ENCODE measurements around the gene SERINC2.

SERINC2 gene

DNA sequence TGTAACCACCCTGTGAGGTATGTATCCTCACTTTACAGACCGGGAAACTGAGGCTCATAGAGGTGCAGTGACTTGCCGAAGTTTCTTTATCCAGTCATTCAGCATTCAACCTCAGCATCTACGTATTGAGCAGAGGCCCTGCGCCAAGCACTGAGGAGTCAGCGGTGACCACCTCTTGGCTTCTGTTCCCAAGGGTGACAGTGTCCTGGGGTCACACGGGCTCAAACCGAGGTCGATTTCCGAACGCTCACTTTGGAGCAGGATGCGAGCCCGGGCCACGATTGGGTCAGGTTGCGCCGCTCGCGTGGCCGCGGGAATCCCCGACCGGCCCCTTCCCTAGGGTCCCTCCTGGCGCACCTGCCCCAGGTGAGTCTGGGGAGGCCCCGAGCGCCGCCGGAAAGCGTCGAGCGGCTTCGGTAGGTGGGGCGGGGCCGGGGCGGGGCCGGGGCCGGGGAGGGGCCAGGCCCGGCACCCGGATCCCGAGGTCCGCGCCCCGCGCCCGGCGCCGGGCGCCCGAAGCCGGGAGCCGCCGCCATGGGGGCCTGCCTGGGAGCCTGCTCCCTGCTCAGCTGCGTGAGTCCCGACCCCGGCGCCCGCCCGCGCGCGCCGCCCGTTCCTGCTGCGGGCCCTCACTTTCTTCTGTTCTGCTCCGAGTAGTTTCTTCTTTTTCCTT is at the start of gene SERINC2:
Gene SERINC2 (plus strand): TSS at position 482 of the 673 bp plus-strand sequence. CDS start 53 bp downstream, at position 535.
- DNase-seq (ENCODE audit: low read depth): no peak

- peak; percentile 22 for DNase-seq (ENCODE audit: low read depth)
Measured at GRCh38 chr1:31364561-31365250, 48.3 kb upstream of the SERINC2 start.

GRCh38 chr1:31366796-31367195 is 46.2 kb upstream of the SERINC2 start:
- DNase-seq (ENCODE audit: low read depth): no peak

- no peak for DNase-seq (ENCODE audit: low read depth)
Measured at GRCh38 chr1:31368611-31369107, 44.4 kb upstream of the SERINC2 start.

GRCh38 chr1:31370021-31370420 is 43.0 kb upstream of the SERINC2 start:
- no peak for DNase-seq (ENCODE audit: low read depth)

DNA sequence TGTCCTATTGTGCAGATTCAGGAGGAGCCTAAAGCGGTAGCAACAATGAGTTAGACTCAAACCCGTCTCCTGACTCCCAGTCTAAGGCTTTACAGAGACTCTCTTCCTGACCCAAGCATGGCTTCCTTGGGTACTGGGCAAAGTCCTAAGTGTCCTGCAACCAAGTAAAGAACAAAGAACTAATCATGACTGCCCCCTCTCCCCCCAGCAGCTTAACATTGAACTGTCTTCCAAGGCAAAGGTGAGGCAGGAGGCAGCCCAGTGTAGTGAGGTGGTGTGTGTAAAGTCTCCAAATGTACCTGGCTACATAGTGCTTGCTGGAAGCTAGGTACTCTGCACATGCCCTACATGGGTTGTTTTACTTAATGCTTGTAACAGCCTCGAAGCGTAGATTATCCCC is 42.4 kb upstream of the SERINC2 start:
- DNase-seq (ENCODE audit: low read depth): no peak

DNA sequence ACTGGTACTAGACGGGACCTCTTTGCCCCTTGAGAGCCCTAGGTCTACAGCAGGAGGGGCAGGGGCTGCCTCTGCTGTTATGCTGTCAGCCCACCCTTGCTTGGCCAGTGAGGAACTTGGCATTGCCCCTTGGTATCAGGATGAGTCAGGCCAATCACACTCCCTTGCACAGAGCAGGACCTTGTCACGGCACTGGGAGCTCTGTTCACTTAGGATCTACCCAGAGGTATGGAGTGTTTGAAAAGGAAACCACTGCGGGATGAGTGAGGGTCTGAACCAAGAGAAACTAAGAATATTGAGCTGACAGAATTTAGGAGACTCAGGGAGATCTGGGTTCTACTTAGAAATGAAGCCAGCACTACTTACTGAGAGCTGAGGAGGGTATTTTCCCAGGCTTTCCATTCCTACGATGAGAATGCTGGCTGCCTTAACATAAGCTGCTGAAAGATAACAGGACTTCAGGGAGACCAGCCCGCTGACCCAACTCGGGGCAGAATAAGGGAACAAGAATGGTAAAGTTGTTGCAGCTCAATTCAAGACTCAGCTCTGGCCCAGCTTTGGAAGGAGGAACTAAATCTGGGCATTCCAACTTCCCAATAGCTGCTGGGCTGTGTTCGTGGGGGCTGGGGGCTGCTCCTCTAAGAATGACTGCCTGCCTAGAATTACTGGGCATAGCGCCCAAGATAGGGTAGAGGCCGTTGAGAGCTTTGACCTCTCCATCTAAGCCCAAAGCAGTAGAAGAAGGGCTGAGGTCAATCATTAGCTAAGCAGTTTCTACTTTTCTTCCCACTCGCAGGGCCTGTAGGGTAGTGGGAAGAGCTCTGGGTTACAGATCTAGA is 41.7 kb upstream of the SERINC2 start:
- DNase-seq (ENCODE audit: low read depth): no peak

GRCh38 chr1:31372051-31372450 is 41.0 kb upstream of the SERINC2 start:
- no peak for DNase-seq (ENCODE audit: low read depth)

DNA sequence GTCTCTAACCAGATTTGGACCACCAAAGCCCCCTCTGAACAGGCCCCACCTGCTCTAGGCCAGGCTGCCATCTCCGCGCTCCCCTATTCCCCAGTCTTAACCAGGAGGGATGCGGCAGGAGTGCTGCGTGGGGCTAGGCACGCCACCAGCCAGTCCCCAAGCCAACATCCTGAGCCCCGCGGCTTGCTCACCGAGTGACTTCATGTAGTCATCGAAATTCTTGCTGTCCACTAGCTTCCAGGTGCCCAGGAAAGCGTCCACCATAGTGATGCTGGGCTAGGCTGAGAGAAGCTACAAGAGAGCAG is 40.3 kb upstream of the SERINC2 start:
- no peak for DNase-seq (ENCODE audit: low read depth)

DNA sequence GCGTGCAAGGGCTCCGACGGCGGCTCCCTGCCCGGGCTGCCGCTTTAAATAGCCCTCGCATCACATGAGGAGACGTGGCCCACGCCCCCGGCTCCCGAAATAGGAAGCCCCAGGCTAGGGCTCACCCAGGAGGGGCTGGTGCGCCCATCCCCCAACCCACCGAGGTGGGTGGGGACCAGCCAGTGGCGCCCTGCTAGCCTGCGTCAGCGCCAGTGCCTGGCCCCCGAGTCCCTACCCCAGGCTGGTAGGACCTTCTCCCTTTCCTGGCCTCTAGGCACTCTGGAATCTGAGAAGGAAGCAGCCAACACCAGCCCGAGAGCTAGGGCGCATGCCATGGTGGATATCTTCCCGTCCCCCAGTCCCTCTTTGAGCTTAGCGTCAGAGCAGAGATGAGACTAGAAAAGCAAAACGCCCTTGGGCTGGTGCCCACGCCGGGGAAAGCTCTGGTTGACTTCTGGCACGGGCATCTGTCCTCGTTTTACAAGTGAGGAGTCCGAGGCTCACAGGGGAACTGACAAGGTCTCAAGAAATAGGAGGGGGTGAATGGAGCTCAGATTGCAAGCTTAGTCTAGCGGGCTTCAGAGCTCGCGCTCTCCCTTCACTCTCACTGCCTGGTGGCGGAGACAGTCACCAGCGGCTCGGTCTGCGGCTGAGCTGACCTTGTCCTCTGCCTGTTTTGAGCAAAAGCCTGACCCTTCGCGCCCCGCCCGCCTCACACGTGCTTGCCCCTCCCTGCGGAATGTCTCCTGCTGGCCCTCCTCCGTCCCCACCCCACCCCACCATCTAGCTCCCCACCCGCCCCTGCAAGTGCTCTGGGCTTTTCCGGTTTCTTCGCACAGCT is 39.7 kb upstream of the SERINC2 start, which contains the start of gene FABP3:
Gene FABP3 (minus strand): TSS at position 21 of the 841 bp plus-strand sequence. CDS start 62 bp downstream, outside the sequence.
- DNase-seq (ENCODE audit: low read depth): peak; percentile 59

- no peak for DNase-seq (ENCODE audit: low read depth)
Measured at GRCh38 chr1:31373897-31374486, 39.0 kb upstream of the SERINC2 start.

DNA sequence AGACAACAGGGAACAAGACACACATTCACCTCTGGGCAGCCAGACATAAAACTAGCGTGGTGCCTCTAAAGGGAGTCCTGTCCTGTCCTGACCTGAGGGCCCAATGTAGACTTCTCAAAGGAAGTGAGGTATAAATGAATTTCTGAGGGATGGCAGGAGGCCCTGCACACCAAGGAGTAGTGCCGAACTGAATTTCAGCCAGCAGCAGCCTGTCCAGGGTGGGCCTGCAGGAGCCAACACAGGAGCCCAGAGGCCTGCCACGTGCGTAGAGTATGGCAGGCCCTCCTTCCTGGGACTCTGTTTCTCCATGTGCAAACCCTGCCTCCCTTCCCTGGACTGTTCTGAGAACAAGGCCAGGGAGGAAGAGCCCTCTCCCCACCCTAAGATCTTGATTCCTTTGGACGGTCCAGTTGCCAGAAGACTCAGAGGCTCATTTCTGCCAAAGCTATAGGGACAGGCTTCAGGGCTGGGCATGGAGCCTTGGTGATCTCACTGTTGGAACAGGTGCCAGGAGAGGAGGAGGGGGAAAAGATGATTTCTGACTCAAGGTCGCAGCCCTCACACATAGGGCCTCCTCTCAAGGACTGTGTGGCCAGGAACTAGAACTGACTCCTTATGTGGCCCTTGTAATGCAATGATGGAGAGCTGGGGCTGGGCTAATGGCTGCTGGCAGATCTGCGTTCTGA is 38.4 kb upstream of the SERINC2 start:
- peak; percentile 32 for DNase-seq (ENCODE audit: low read depth)

- DNase-seq (ENCODE audit: low read depth): peak; percentile 92
Measured at GRCh38 chr1:31376375-31377134, 36.5 kb upstream of the SERINC2 start.

- DNase-seq (ENCODE audit: low read depth): no peak
Measured at GRCh38 chr1:31377364-31377863, 35.6 kb upstream of the SERINC2 start.

DNA sequence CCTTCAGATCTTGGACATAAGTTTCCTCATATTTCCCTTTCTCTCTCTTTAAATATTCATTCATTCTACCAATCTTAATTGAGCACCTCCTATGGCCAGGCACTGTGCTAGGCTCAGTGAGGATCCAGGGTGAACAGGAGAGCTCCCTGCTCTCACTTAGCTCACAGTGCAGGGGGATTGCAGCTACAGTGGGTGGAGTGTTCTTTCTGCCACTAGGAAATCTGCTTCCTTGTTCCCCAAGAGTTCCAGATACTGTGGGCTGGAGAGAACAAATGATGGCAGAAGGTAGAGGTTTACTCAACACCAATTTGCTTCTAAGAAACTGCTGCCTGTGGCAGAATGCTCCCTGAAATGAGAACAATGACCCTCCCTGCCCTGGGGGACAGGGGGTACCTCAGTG is 35.0 kb upstream of the SERINC2 start:
- DNase-seq (ENCODE audit: low read depth): no peak

- no peak for DNase-seq (ENCODE audit: low read depth)
Measured at GRCh38 chr1:31380181-31380580, 32.8 kb upstream of the SERINC2 start.

DNA sequence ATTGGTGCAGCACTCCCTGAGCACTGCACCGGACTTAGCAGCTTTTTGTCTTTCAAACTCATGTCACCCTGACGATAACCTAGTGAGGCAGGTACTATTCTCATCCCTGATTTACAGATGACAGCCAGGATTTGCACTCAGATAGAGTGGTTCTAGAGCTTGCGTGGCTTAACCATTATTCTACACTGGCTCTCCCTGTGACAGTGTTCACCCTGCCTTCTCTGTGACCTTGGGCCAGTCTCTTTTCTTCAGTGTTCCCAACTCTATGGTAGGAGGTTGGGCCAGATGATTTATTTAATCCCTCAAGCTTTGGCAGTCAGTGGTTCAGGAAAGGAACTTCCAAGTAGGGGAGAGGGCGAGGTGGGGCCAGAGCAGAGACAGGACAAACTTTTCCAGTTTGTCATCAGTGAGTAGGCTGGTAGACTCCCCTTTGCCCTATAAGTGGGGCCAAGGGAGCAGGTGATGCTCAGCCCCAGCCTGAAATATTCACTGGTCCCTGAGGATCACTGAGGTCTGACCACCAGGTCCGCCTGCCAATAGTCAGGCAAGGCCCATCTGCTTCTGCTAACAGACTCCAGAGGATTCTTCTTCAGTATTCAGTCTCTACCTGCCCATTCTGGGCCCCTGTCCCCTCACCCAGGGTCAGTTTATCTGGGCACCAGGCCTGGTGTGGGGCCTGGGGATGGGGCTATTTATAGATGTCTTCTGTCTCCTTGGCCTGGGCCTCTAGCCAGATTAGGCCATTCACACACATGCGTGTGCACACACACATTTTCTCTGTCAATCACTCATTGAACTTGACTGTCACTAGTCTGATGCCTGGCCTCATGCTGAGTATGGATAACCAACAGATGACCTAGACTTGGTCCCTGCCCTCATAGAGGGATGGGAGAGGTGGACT is 31.4 kb upstream of the SERINC2 start:
- DNase-seq (ENCODE audit: low read depth): no peak

DNA sequence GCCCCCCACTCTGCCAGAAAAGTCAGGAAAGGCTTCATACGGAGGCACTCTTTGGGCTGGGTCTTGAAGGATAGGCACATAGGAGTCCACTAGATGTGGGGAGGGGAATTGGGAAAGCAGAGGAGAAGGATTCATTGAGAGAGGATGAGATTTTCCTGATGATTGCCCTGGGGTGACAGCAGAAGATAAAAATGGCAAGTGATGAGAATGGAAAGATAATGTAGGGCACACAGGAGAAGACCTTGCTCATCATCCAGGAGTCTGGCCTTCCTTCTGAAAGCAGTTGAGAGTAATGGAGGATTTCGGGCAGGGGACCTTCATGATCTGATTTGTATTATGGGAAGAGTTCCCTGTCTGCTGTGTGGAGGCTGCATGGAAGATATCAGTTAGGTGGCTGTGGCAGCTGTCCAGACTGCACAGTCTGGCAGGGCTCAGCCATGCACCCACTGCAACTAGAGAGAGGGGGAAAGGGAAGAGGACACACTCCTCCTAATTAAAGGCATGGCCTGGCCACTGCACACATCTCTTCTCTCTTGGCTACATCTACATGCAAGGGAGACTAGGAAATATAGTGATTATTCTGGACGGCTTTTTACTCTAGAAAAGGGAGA is 30.5 kb upstream of the SERINC2 start:
- DNase-seq (ENCODE audit: low read depth): no peak

Measured in iris pigment epithelial cell (primary cell).